Measurements from ENCODE around the gene SDC1.

GRCh38 chr2:20167356-20167755, 57.6 kb downstream of the SDC1 start:
- TF ChIP-seq, protein P1, sequence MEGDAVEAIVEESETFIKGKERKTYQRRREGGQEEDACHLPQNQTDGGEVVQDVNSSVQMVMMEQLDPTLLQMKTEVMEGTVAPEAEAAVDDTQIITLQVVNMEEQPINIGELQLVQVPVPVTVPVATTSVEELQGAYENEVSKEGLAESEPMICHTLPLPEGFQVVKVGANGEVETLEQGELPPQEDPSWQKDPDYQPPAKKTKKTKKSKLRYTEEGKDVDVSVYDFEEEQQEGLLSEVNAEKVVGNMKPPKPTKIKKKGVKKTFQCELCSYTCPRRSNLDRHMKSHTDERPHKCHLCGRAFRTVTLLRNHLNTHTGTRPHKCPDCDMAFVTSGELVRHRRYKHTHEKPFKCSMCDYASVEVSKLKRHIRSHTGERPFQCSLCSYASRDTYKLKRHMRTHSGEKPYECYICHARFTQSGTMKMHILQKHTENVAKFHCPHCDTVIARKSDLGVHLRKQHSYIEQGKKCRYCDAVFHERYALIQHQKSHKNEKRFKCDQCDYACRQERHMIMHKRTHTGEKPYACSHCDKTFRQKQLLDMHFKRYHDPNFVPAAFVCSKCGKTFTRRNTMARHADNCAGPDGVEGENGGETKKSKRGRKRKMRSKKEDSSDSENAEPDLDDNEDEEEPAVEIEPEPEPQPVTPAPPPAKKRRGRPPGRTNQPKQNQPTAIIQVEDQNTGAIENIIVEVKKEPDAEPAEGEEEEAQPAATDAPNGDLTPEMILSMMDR (IDR thresholded peaks at IDR 0.05): no peak
- no peak for TF ChIP-seq POLR2A (IDR thresholded peaks at IDR 0.05)
